CD4-positive, alpha-beta T cell treated with Interleukin-15 for 4 hours (primary cell): Measurements from ENCODE around the gene CLSTN2.

ENCODE experiments used
- DNase-seq: peaks from one replicate; pipeline ENCODE4 v3.0.0-alpha.2; 2020; ENCODE audit warnings: low spot score

CLSTN2 gene

GRCh38 chr3:140343211-140344081, 408.5 kb downstream of the CLSTN2 start:
- no peak for DNase-seq

GRCh38 chr3:140344082-140344454, 409.1 kb downstream of the CLSTN2 start:
- DNase-seq, result no peak

GRCh38 chr3:140344601-140345205, 409.7 kb downstream of the CLSTN2 start:
- no peak for DNase-seq

GRCh38 chr3:140347151-140347550, 412.2 kb downstream of the CLSTN2 start:
- DNase-seq, result no peak

GRCh38 chr3:140349938-140350337, 415.0 kb downstream of the CLSTN2 start:
- no peak for DNase-seq

- no peak for DNase-seq
Observed at GRCh38 chr3:140351466-140351865, 416.5 kb downstream of the CLSTN2 start.

GRCh38 chr3:140355481-140355880, 420.5 kb downstream of the CLSTN2 start:
- no peak for DNase-seq

GRCh38 chr3:140358686-140359085, 423.7 kb downstream of the CLSTN2 start:
- DNase-seq, result no peak

- DNase-seq, result no peak
Observed at GRCh38 chr3:140359233-140359995, 424.4 kb downstream of the CLSTN2 start.

GRCh38 chr3:140360332-140360731, 425.3 kb downstream of the CLSTN2 start:
- no peak for DNase-seq

- no peak for DNase-seq
Observed at GRCh38 chr3:140363801-140364200, 428.8 kb downstream of the CLSTN2 start.

GRCh38 chr3:140365872-140366697, 431.1 kb downstream of the CLSTN2 start:
- no peak for DNase-seq

- DNase-seq, result no peak
Observed at GRCh38 chr3:140368223-140368811, 433.3 kb downstream of the CLSTN2 start.

GRCh38 chr3:140370686-140371085, 435.7 kb downstream of the CLSTN2 start:
- no peak for DNase-seq

GRCh38 chr3:140373234-140373633, 438.2 kb downstream of the CLSTN2 start:
- no peak for DNase-seq

- DNase-seq, result no peak
Observed at GRCh38 chr3:140375002-140375401, 440.0 kb downstream of the CLSTN2 start.

GRCh38 chr3:140376136-140376889, 441.3 kb downstream of the CLSTN2 start:
- no peak for DNase-seq

- no peak for DNase-seq
Observed at GRCh38 chr3:140377644-140378043, 442.7 kb downstream of the CLSTN2 start.

GRCh38 chr3:140378571-140379340, 443.8 kb downstream of the CLSTN2 start:
- no peak for DNase-seq
